C4-2B (cell line): ENCODE results near the gene RAB15.

ENCODE experiments used
- CTCF ChIP-seq: fragments of 450-650 bp; conservative IDR thresholded peaks from 2 replicates; pipeline ENCODE4 v1.5.1; 2017; ENCODE audit warnings: mild to moderate bottlenecking
- ZFX ChIP-seq: fragments of 450-650 bp; IDR thresholded peaks from 2 replicates; pipeline ENCODE4 v1.6.1; 2017

- TF ChIP-seq CTCF (no peak), ZFX (no peak)
These were observed 66.1 kb downstream of the RAB15 start for GRCh38 chr14:64906022-64906421.
